Endothelial cell of umbilical vein (primary cell): ENCODE data around the gene PLXNA4. TPM values are rescaled to one million over a fixed set of nuclear protein-coding genes. Genes with fewer than 3 reads are reported as not detected.

Experiments used
- BruUV-seq: library from RNA; stranded (reverse); fragments of 400-500 nt; replicated peaks from 2 replicates; lab custom pipeline; 2021; lab: Mats Ljungman, UMichigan
- CTCF ChIA-PET: fragments of 300-600, 350-600 bp; sonication (Branson Sonifier 250); formaldehyde crosslinking; loops from one replicate; lab custom pipeline; 2021; ENCODE audit warnings: antibody characterized with exemption, inconsistent platforms; lab: Charles Lee
- POLR2A ChIA-PET: fragments of 300-600, 350-600 bp; sonication (Branson Sonifier 250); formaldehyde crosslinking; loops from one replicate; lab custom pipeline; 2021; ENCODE audit warnings: antibody characterized with exemption, inconsistent platforms; lab: Charles Lee
- DNase-seq: peaks from one replicate; pipeline ENCODE4 v3.0.0-alpha.2; 2011; ENCODE audit warnings: low read depth, low spot score
- FAIRE-seq: peaks from 2 replicates; lab custom pipeline; 2011; peaks lifted over from hg19 to GRCh38; lab: Jason Lieb, UNC
- H2AFZ ChIP-seq: 2 replicates; pipeline ENCODE4 v1.6.0; 2012; ENCODE audit warnings: low read depth, low read length, control low read depth, inconsistent platforms
- H3K27ac ChIP-seq: 2 replicates; pipeline ENCODE4 v1.5.1; 2011; ENCODE audit warnings: low read depth, mild to moderate bottlenecking, control low read depth, low read length, moderate library complexity; ENCODE audit not compliant: insufficient read depth
- H3K27me3 ChIP-seq, 2 experiments: 2 replicates each; pipeline versions ENCODE4 v1.6.0 to v1.6.1; 2011; ENCODE audit warnings: low read length in 2 of 2, mixed read lengths in 1 of 2; ENCODE audit not compliant: control insufficient read depth in 2 of 2, insufficient read depth in 2 of 2
- H3K36me3 ChIP-seq, 2 experiments: 2 replicates in 1 of 2; 3 replicates in 1 of 2; pipeline ENCODE4 v1.5.1; 2011; ENCODE audit warnings: low read length in 2 of 2, mild to moderate bottlenecking in 1 of 2, moderate library complexity in 1 of 2; ENCODE audit not compliant: control insufficient read depth in 2 of 2, insufficient read depth in 2 of 2; ENCODE audit errors: extremely low read depth in 1 of 2
- H3K4me1 ChIP-seq: 3 replicates; pipeline ENCODE4 v1.5.1; 2011; ENCODE audit warnings: mild to moderate bottlenecking, low read length; ENCODE audit not compliant: control insufficient read depth, insufficient read depth; ENCODE audit errors: extremely low read depth
- H3K4me2 ChIP-seq: 2 replicates; pipeline ENCODE4 v1.6.1; 2011; ENCODE audit warnings: low read length, control low read depth, mixed read lengths; ENCODE audit not compliant: insufficient read depth
- H3K4me3 ChIP-seq, 3 experiments: fragments of 200-600 bp in 1 of 3; sonication (generic), shearing (Covaris generic) in 1 of 3; replicated peaks in 1 of 3; 2 replicates each; pipeline ENCODE4 v1.5.1; 2011 to 2016; ENCODE audit warnings: control low read depth in 3 of 3, low read length in 3 of 3, mild to moderate bottlenecking in 2 of 3, inconsistent platforms in 1 of 3, low read depth in 1 of 3, moderate library complexity in 1 of 3; ENCODE audit not compliant: insufficient read depth in 1 of 3
- H3K79me2 ChIP-seq: 2 replicates; pipeline ENCODE4 v1.6.0; 2012; ENCODE audit warnings: low read length, inconsistent platforms; ENCODE audit not compliant: control insufficient read depth, insufficient read depth
- H3K9ac ChIP-seq: replicated peaks from 2 replicates; pipeline ENCODE3; 2011; ENCODE audit warnings: low read length, control low read depth; ENCODE audit not compliant: insufficient read depth; ENCODE audit errors: extremely low read depth
- H3K9me1 ChIP-seq: replicated peaks from 3 replicates; pipeline ENCODE4 v1.6.0; 2011; ENCODE audit warnings: mild to moderate bottlenecking, low read length; ENCODE audit not compliant: control insufficient read depth, insufficient read depth; ENCODE audit errors: extremely low read depth
- H3K9me3 ChIP-seq: replicated peaks from 2 replicates; pipeline ENCODE4 v1.5.1; 2012; ENCODE audit warnings: low read length, inconsistent platforms; ENCODE audit not compliant: control insufficient read depth, insufficient read depth
- H4K20me1 ChIP-seq: replicated peaks from 2 replicates; pipeline ENCODE3; 2011; ENCODE audit warnings: mild to moderate bottlenecking, low read length; ENCODE audit not compliant: control insufficient read depth, insufficient read depth; ENCODE audit errors: extremely low read depth
- EZH2 ChIP-seq: IDR thresholded peaks from 2 replicates; pipeline ENCODE4 v1.6.1; 2012; ENCODE audit warnings: borderline replicate concordance, low read depth, mild to moderate bottlenecking, moderate library complexity, low read length, inconsistent platforms; ENCODE audit not compliant: severe bottlenecking
- FOS ChIP-seq: IDR thresholded peaks from 2 replicates; pipeline ENCODE4 v1.6.1; 2011; ENCODE audit warnings: mild to moderate bottlenecking, low read length, moderate library complexity, borderline replicate concordance; ENCODE audit not compliant: insufficient read depth
- GATA2 ChIP-seq: IDR thresholded peaks from 2 replicates; pipeline ENCODE4 v1.7.0; 2011; ENCODE audit warnings: low read depth, mild to moderate bottlenecking, moderate library complexity, mixed read lengths, low read length; ENCODE audit not compliant: insufficient read length, insufficient read depth
- JUN ChIP-seq: IDR thresholded peaks from 2 replicates; pipeline ENCODE4 v1.6.1; 2011; ENCODE audit warnings: borderline replicate concordance, low read depth; ENCODE audit not compliant: insufficient read length, insufficient read depth
- MYC ChIP-seq: IDR thresholded peaks from one replicate; pipeline ENCODE4 v1.6.1; 2011; ENCODE audit warnings: mild to moderate bottlenecking, low read depth, low read length
- POLR2A ChIP-seq: IDR thresholded peaks from 2 replicates; pipeline ENCODE4 v1.6.1; 2012; ENCODE audit warnings: low read depth, mild to moderate bottlenecking, control low read depth, low read length
- POLR2AphosphoS5 ChIP-seq: IDR thresholded peaks from 2 replicates; pipeline ENCODE4 v1.6.1; 2012; ENCODE audit warnings: low read depth, mild to moderate bottlenecking, control low read depth, low read length, moderate library complexity; ENCODE audit not compliant: insufficient read depth
- dilution Hi-C: fragments of 300-500 bp; cut with MboI; formaldehyde crosslinking; loops from one replicate; pipeline ENCODE4 v1.15.0; 2019; ENCODE audit warnings: low sequenced_read_pairs; ENCODE audit not compliant: extremely low pct_ligation_motif_present
- intact Hi-C: fragments of 100-400 bp; cut with micrococcal nuclease; formaldehyde crosslinking; loops from one replicate; pipeline ENCODE4 v1.10.0; 2022
- polyA plus RNA-seq, 4 experiments: library from polyadenylated mRNA; depleted of rRNA in 3 of 4; stranded (reverse) in 3 of 4; unstranded in 1 of 4; fragments of >200 nt; gene quantifications; 2 replicates each; pipeline versions ENCODE4 v1.2.1 to v1.2.3, GENCODE V29; 2011 to 2012; ENCODE audit warnings: missing spikeins in 1 of 4
- total RNA-seq: library from RNA; stranded (reverse); gene quantifications from 2 replicates; pipeline ENCODE4 v1.2.3, GENCODE V29; 2021
- TF ChIP-seq, protein P1 (sequence below): IDR thresholded peaks from 2 replicates; pipeline ENCODE4 v1.6.1; 2011; ENCODE audit not compliant: insufficient read depth, insufficient read length
- TF ChIP-seq, protein P2 (sequence below), 2 donors: IDR thresholded peaks; 1 replicate in 1 of 2; 2 replicates in 1 of 2; pipeline ENCODE4 v1.5.1; 2011; ENCODE audit warnings: low read length in 2 of 2, mild to moderate bottlenecking in 2 of 2, moderate library complexity in 2 of 2, control low read depth in 1 of 2, inconsistent platforms in 1 of 2, low read depth in 1 of 2; ENCODE audit not compliant: insufficient read depth in 1 of 2; ENCODE audit errors: extremely low read depth in 1 of 2

The PLXNA4 gene
- total and polyA plus RNA-seq, 2 donors (not counting 3 experiments of a cell fraction or from before 2014, with no cell fraction given) = 12.1 to 20.4 TPM

GRCh38 chr7:132480534-132480933, 95.7 kb downstream of the PLXNA4 start:
- no peaks in the 10 kb centered on the region for H3K36me3 ChIP-seq
- H3K27me3 ChIP-seq = no peaks in the 10 kb centered on the region
- H3K27ac ChIP-seq = no peak overlapping the region
- ChIA-PET CTCF (interaction anchor here (0.6 to 1.3 kb wide), 2 partner anchors 13 to 35 kb away, joined by 3 to 4 read pairs; no protein-coding TSS in a partner anchor), POLR2A (no interaction called here)
- H3K4me3 ChIP-seq = no peak overlapping the region
- intact Hi-C loops = no loop called here
- no peak overlapping the region for H3K4me2 ChIP-seq
- TF ChIP-seq, protein P1, sequence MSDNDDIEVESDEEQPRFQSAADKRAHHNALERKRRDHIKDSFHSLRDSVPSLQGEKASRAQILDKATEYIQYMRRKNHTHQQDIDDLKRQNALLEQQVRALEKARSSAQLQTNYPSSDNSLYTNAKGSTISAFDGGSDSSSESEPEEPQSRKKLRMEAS = no peak
- TF ChIP-seq, protein P2, sequence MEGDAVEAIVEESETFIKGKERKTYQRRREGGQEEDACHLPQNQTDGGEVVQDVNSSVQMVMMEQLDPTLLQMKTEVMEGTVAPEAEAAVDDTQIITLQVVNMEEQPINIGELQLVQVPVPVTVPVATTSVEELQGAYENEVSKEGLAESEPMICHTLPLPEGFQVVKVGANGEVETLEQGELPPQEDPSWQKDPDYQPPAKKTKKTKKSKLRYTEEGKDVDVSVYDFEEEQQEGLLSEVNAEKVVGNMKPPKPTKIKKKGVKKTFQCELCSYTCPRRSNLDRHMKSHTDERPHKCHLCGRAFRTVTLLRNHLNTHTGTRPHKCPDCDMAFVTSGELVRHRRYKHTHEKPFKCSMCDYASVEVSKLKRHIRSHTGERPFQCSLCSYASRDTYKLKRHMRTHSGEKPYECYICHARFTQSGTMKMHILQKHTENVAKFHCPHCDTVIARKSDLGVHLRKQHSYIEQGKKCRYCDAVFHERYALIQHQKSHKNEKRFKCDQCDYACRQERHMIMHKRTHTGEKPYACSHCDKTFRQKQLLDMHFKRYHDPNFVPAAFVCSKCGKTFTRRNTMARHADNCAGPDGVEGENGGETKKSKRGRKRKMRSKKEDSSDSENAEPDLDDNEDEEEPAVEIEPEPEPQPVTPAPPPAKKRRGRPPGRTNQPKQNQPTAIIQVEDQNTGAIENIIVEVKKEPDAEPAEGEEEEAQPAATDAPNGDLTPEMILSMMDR (IDR thresholded peaks at IDR 0.05; ENCODE audit: extremely low read depth in 1 of 2, insufficient read depth in 1 of 2, low read depth in 1 of 2, low read length in 2 of 2) = no peak
- no peak for TF ChIP-seq MYC
- TF ChIP-seq FOS = no peak
- no peak for TF ChIP-seq EZH2
- no peak for TF ChIP-seq POLR2A
- no peak for TF ChIP-seq JUN
- TF ChIP-seq GATA2 = no peak
- TF ChIP-seq POLR2AphosphoS5 = no peak
- H3K9me3 ChIP-seq = no peaks in the 10 kb centered on the region
- peaks cover 7% of the 10 kb centered on the region for H3K4me1 ChIP-seq
- no TSS peak for BruUV-seq
- H4K20me1 ChIP-seq = no peaks in the 10 kb centered on the region
- no peak overlapping the region for H3K9ac ChIP-seq
- DNase-seq = no peak
- dilution Hi-C loops = no loop called here
- H3K79me2 ChIP-seq = no peaks in the 10 kb centered on the region
- no peak overlapping the region for H2AFZ ChIP-seq
- no peaks in the 10 kb centered on the region for H3K9me1 ChIP-seq
- FAIRE-seq = peak; percentile 49
